ENCODE measurements around the gene NMBR.
"Not testable (repeated sequence)": the region's sequence is repeated elsewhere in the genome, so short reads cannot be mapped to it uniquely, and the experiment has no call there.

NMBR gene

GRCh38 chr6:142167071-142167470, 20.1 kb upstream of the NMBR start:
- DNase-seq, result no peak
- Histone ChIP-seq H3K4me2 (ENCODE audit: low read length) (no peak overlapping the region), H3K27ac (ENCODE audit: low read depth, low read length) (no peak overlapping the region), H3K4me1 (ENCODE audit: control insufficient read depth, low read depth, low read length) (peaks cover 4% of the 10 kb centered on the region), H3K36me3 (ENCODE audit: control insufficient read depth, insufficient read depth, low read length) (no peaks in the 10 kb centered on the region), H3K9ac (ENCODE audit: low read length) (no peak overlapping the region), H4K5ac (ENCODE audit: low read length) (no peak overlapping the region), H3K79me2 (ENCODE audit: control insufficient read depth, insufficient read depth, low read length) (peaks cover 12% of the 10 kb centered on the region), H3K56ac (ENCODE audit: low read length) (no peak overlapping the region), H3K4ac (ENCODE audit: low read depth, low read length) (no peak overlapping the region), H2BK15ac (replicated peaks; ENCODE audit: low read depth) (no peak overlapping the region), H2AK5ac (ENCODE audit: low read length) (no peak overlapping the region), H3K4me3 (ENCODE audit: low read length) (no peak overlapping the region), H4K8ac (ENCODE audit: low read depth, low read length) (no peak overlapping the region), H3K18ac (ENCODE audit: low read length) (no peak overlapping the region), H2BK5ac (ENCODE audit: low read length) (no peak overlapping the region), H3K27me3 (ENCODE audit: insufficient read depth, low read length, poor library complexity) (no peaks in the 10 kb centered on the region), H3K23ac (ENCODE audit: low read length) (no peak overlapping the region), H2BK120ac (ENCODE audit: low read depth, low read length) (no peak overlapping the region), H3K79me1 (ENCODE audit: low read length) (peaks cover 5% of the 10 kb centered on the region)
- no CpG with 5 or more reads among the region's 3 CpGs for WGBS (ENCODE audit: extremely low coverage, insufficient coverage, low lambda C conversion rate)

- Histone ChIP-seq H3K4me1 (ENCODE audit: control insufficient read depth, low read depth, low read length) (peaks cover 4% of the 10 kb centered on the region), H3K27me3 (ENCODE audit: insufficient read depth, low read length, poor library complexity) (no peaks in the 10 kb centered on the region), H2BK15ac (replicated peaks; ENCODE audit: low read depth) (no peak overlapping the region), H3K79me2 (ENCODE audit: control insufficient read depth, insufficient read depth, low read length) (peaks cover 15% of the 10 kb centered on the region), H4K8ac (ENCODE audit: low read depth, low read length) (no peak overlapping the region), H4K5ac (ENCODE audit: low read length) (no peak overlapping the region), H3K4me2 (ENCODE audit: low read length) (no peak overlapping the region), H3K9ac (ENCODE audit: low read length) (no peak overlapping the region), H3K18ac (ENCODE audit: low read length) (no peak overlapping the region), H3K4me3 (ENCODE audit: low read length) (no peak overlapping the region), H3K79me1 (ENCODE audit: low read length) (peaks cover 6% of the 10 kb centered on the region), H3K23ac (ENCODE audit: low read length) (no peak overlapping the region), H3K36me3 (ENCODE audit: control insufficient read depth, insufficient read depth, low read length) (no peaks in the 10 kb centered on the region), H3K4ac (ENCODE audit: low read depth, low read length) (no peak overlapping the region), H2BK120ac (ENCODE audit: low read depth, low read length) (no peak overlapping the region), H2AK5ac (ENCODE audit: low read length) (no peak overlapping the region), H2BK5ac (ENCODE audit: low read length) (no peak overlapping the region), H3K27ac (ENCODE audit: low read depth, low read length) (no peak overlapping the region), H3K56ac (ENCODE audit: low read length) (no peak overlapping the region)
- peak; percentile 22 for DNase-seq
- 100% methylated on average over 1 of the region's 4 CpGs for WGBS (ENCODE audit: extremely low coverage, insufficient coverage, low lambda C conversion rate)
These were observed 18.3 kb upstream of the NMBR start for GRCh38 chr6:142165227-142165626.

GRCh38 chr6:142162780-142163179, 15.9 kb upstream of the NMBR start:
- H3K9ac ChIP-seq (ENCODE audit: low read length), result no peak overlapping the region
- peaks cover 7% of the 10 kb centered on the region for H3K79me1 ChIP-seq (ENCODE audit: low read length)
- WGBS (ENCODE audit: extremely low coverage, insufficient coverage, low lambda C conversion rate), result 100% methylated on average over 1 of the region's 1 CpG
- no peak overlapping the region for H3K56ac ChIP-seq (ENCODE audit: low read length)
- H3K18ac ChIP-seq (ENCODE audit: low read length), result no peak overlapping the region
- H3K36me3 ChIP-seq (ENCODE audit: control insufficient read depth, insufficient read depth, low read length), result no peaks in the 10 kb centered on the region
- H3K4me1 ChIP-seq (ENCODE audit: control insufficient read depth, low read depth, low read length), result peaks cover 4% of the 10 kb centered on the region
- H2AK5ac ChIP-seq (ENCODE audit: low read length), result no peak overlapping the region
- H2BK120ac ChIP-seq (ENCODE audit: low read depth, low read length), result no peak overlapping the region
- H4K5ac ChIP-seq (ENCODE audit: low read length), result no peak overlapping the region
- H3K4me3 ChIP-seq (ENCODE audit: low read length), result no peak overlapping the region
- DNase-seq, result no peak
- no peaks in the 10 kb centered on the region for H3K27me3 ChIP-seq (ENCODE audit: insufficient read depth, low read length, poor library complexity)
- no peak overlapping the region for H2BK15ac ChIP-seq (replicated peaks; ENCODE audit: low read depth)
- H3K4me2 ChIP-seq (ENCODE audit: low read length), result no peak overlapping the region
- no peak overlapping the region for H3K27ac ChIP-seq (ENCODE audit: low read depth, low read length)
- no peak overlapping the region for H3K23ac ChIP-seq (ENCODE audit: low read length)
- no peak overlapping the region for H4K8ac ChIP-seq (ENCODE audit: low read depth, low read length)
- no peak overlapping the region for H2BK5ac ChIP-seq (ENCODE audit: low read length)
- H3K4ac ChIP-seq (ENCODE audit: low read depth, low read length), result no peak overlapping the region
- H3K79me2 ChIP-seq (ENCODE audit: control insufficient read depth, insufficient read depth, low read length), result peaks cover 21% of the 10 kb centered on the region

- H3K27ac ChIP-seq (ENCODE audit: low read depth, low read length); H3K4me1 ChIP-seq (ENCODE audit: control insufficient read depth, low read depth, low read length); H3K23ac ChIP-seq (ENCODE audit: low read length); H3K27me3 ChIP-seq (ENCODE audit: insufficient read depth, low read length, poor library complexity); H3K4me2 ChIP-seq (ENCODE audit: low read length); H3K36me3 ChIP-seq (ENCODE audit: control insufficient read depth, insufficient read depth, low read length); H4K5ac ChIP-seq (ENCODE audit: low read length); H2BK15ac ChIP-seq (replicated peaks; ENCODE audit: low read depth); H2AK5ac ChIP-seq (ENCODE audit: low read length); H4K8ac ChIP-seq (ENCODE audit: low read depth, low read length); H3K4me3 ChIP-seq (ENCODE audit: low read length); H3K56ac ChIP-seq (ENCODE audit: low read length); H2BK120ac ChIP-seq (ENCODE audit: low read depth, low read length); DNase-seq; H3K9ac ChIP-seq (ENCODE audit: low read length); H3K4ac ChIP-seq (ENCODE audit: low read depth, low read length); H3K79me1 ChIP-seq (ENCODE audit: low read length); H3K18ac ChIP-seq (ENCODE audit: low read length); H2BK5ac ChIP-seq (ENCODE audit: low read length): not testable (repeated sequence)
- H3K79me2 ChIP-seq (ENCODE audit: control insufficient read depth, insufficient read depth, low read length), result peaks cover 15% of the 10 kb centered on the region
- no CpG with 5 or more reads among the region's 4 CpGs for WGBS (ENCODE audit: extremely low coverage, insufficient coverage, low lambda C conversion rate)
These were observed 9.8 kb upstream of the NMBR start for GRCh38 chr6:142156758-142157068.

- DNase-seq, result peak; percentile 70
- no peak overlapping the region for H4K8ac ChIP-seq (ENCODE audit: low read depth, low read length)
- H3K36me3 ChIP-seq (ENCODE audit: control insufficient read depth, insufficient read depth, low read length), result no peaks in the 10 kb centered on the region
- no peak overlapping the region for H2AK5ac ChIP-seq (ENCODE audit: low read length)
- H4K5ac ChIP-seq (ENCODE audit: low read length), result no peak overlapping the region
- H3K4me1 ChIP-seq (ENCODE audit: control insufficient read depth, low read depth, low read length), result no peaks in the 10 kb centered on the region
- H3K27me3 ChIP-seq (ENCODE audit: insufficient read depth, low read length, poor library complexity), result no peaks in the 10 kb centered on the region
- H3K4me2 ChIP-seq (ENCODE audit: low read length), result no peak overlapping the region
- no peak overlapping the region for H3K4me3 ChIP-seq (ENCODE audit: low read length)
- no CpG with 5 or more reads among the region's 5 CpGs for WGBS (ENCODE audit: extremely low coverage, insufficient coverage, low lambda C conversion rate)
- H3K9ac ChIP-seq (ENCODE audit: low read length), result no peak overlapping the region
- no peak overlapping the region for H2BK15ac ChIP-seq (replicated peaks; ENCODE audit: low read depth)
- no peak overlapping the region for H3K27ac ChIP-seq (ENCODE audit: low read depth, low read length)
- H2BK5ac ChIP-seq (ENCODE audit: low read length), result no peak overlapping the region
- H3K18ac ChIP-seq (ENCODE audit: low read length), result no peak overlapping the region
- no peak overlapping the region for H3K56ac ChIP-seq (ENCODE audit: low read length)
- H3K79me2 ChIP-seq (ENCODE audit: control insufficient read depth, insufficient read depth, low read length), result peaks cover 18% of the 10 kb centered on the region
- no peak overlapping the region for H3K4ac ChIP-seq (ENCODE audit: low read depth, low read length)
- H3K79me1 ChIP-seq (ENCODE audit: low read length), result peaks cover 2% of the 10 kb centered on the region
- H3K23ac ChIP-seq (ENCODE audit: low read length), result no peak overlapping the region
- no peak overlapping the region for H2BK120ac ChIP-seq (ENCODE audit: low read depth, low read length)
These were observed 9.2 kb upstream of the NMBR start for GRCh38 chr6:142155895-142156757.

GRCh38 chr6:142155091-142155490, 8.2 kb upstream of the NMBR start:
- H3K18ac ChIP-seq (ENCODE audit: low read length), result no peak overlapping the region
- WGBS (ENCODE audit: extremely low coverage, insufficient coverage, low lambda C conversion rate), result no CpG with 5 or more reads among the region's 3 CpGs

More at GRCh38 chr6:142155091-142155490, 8.2 kb upstream of the NMBR start:
- Histone ChIP-seq H3K36me3 (ENCODE audit: control insufficient read depth, insufficient read depth, low read length) (no peaks in the 10 kb centered on the region), H2BK120ac (ENCODE audit: low read depth, low read length) (no peak overlapping the region), H3K4me3 (ENCODE audit: low read length) (no peak overlapping the region), H3K27me3 (ENCODE audit: insufficient read depth, low read length, poor library complexity) (no peaks in the 10 kb centered on the region), H2AK5ac (ENCODE audit: low read length) (no peak overlapping the region), H3K9ac (ENCODE audit: low read length) (no peak overlapping the region), H2BK5ac (ENCODE audit: low read length) (no peak overlapping the region), H3K23ac (ENCODE audit: low read length) (no peak overlapping the region), H4K5ac (ENCODE audit: low read length) (no peak overlapping the region), H3K4ac (ENCODE audit: low read depth, low read length) (no peak overlapping the region), H2BK15ac (replicated peaks; ENCODE audit: low read depth) (no peak overlapping the region), H3K79me1 (ENCODE audit: low read length) (peaks cover 3% of the 10 kb centered on the region), H3K79me2 (ENCODE audit: control insufficient read depth, insufficient read depth, low read length) (peaks cover 23% of the 10 kb centered on the region), H3K4me2 (ENCODE audit: low read length) (no peak overlapping the region), H3K56ac (ENCODE audit: low read length) (no peak overlapping the region), H4K8ac (ENCODE audit: low read depth, low read length) (no peak overlapping the region), H3K27ac (ENCODE audit: low read depth, low read length) (no peak overlapping the region), H3K4me1 (ENCODE audit: control insufficient read depth, low read depth, low read length) (no peaks in the 10 kb centered on the region)
- DNase-seq, result no peak

All from mesendoderm (in vitro differentiated cells).